Prostate gland (tissue), 2 donors: ENCODE results near the gene RHBDD3.

Source experiments
- CTCF ChIP-seq, 4 experiments: fragments of 200-600 bp in 2 of 4; fragments of 450-650 bp in 2 of 4; sonication (generic) in 2 of 4; IDR thresholded peaks; 1 replicate in 3 of 4; 2 replicates in 1 of 4; pipeline ENCODE4 v1.5.1; 2016 to 2019; ENCODE audit warnings: antibody characterized with exemption in 4 of 4, mild to moderate bottlenecking in 2 of 4, moderate library complexity in 2 of 4
- POLR2A ChIP-seq: fragments of 450-650 bp; IDR thresholded peaks from one replicate; pipeline ENCODE4 v1.6.1; 2016; ENCODE audit warnings: antibody characterized with exemption, mild to moderate bottlenecking

- TF ChIP-seq CTCF (IDR thresholded peaks at IDR 0.05) (no peak), POLR2A (no peak)
Measured at GRCh38 chr22:29300807-29301601, 33.2 kb upstream of the RHBDD3 start.
